HG02973 (cell line): ENCODE data around the gene ANKFN1.
"Not testable (repeated sequence)": the region's sequence is repeated elsewhere in the genome, so short reads cannot be mapped to it uniquely, and the experiment has no call there.

ENCODE experiments used
- ATAC-seq: cut with Tn5 transposase; IDR thresholded peaks from one replicate; pipeline ENCODE4 v1.9.1; 2021; ENCODE audit warnings: moderate library complexity; ENCODE audit not compliant: unreplicated experiment

ANKFN1 gene

GRCh38 chr17:56325313-56326000 is 172.2 kb downstream of the ANKFN1 start:
- ATAC-seq, result no peak

- no peak for ATAC-seq
These were observed 172.7 kb downstream of the ANKFN1 start for GRCh38 chr17:56326001-56326359.

GRCh38 chr17:56347639-56348038 is 194.4 kb downstream of the ANKFN1 start:
- no peak for ATAC-seq

- ATAC-seq, result no peak
These were observed 197.3 kb downstream of the ANKFN1 start for GRCh38 chr17:56350592-56350991.

GRCh38 chr17:56351675-56352074 is 198.4 kb downstream of the ANKFN1 start:
- no peak for ATAC-seq

GRCh38 chr17:56358651-56359050 is 205.4 kb downstream of the ANKFN1 start:
- ATAC-seq, result no peak

- no peak for ATAC-seq
These were observed 206.2 kb downstream of the ANKFN1 start for GRCh38 chr17:56359518-56359917.

- ATAC-seq, result no peak
These were observed 214.1 kb downstream of the ANKFN1 start for GRCh38 chr17:56367366-56367765.

- no peak for ATAC-seq
These were observed 220.9 kb downstream of the ANKFN1 start for GRCh38 chr17:56373981-56374833.

- ATAC-seq, result no peak
These were observed 236.1 kb downstream of the ANKFN1 start for GRCh38 chr17:56389356-56389755.

GRCh38 chr17:56392321-56392720 is 239.0 kb downstream of the ANKFN1 start:
- ATAC-seq, result no peak

GRCh38 chr17:56393156-56393555 is 239.9 kb downstream of the ANKFN1 start:
- ATAC-seq, result no peak

GRCh38 chr17:56395787-56396186 is 242.5 kb downstream of the ANKFN1 start:
- ATAC-seq, result no peak

- no peak for ATAC-seq
These were observed 253.8 kb downstream of the ANKFN1 start for GRCh38 chr17:56407086-56407485.

- not testable (repeated sequence) for ATAC-seq
These were observed 259.1 kb downstream of the ANKFN1 start for GRCh38 chr17:56412356-56412755.

- ATAC-seq, result no peak
These were observed 263.5 kb downstream of the ANKFN1 start for GRCh38 chr17:56416682-56417351.

- no peak for ATAC-seq
These were observed 270.7 kb downstream of the ANKFN1 start for GRCh38 chr17:56424005-56424404.

GRCh38 chr17:56424543-56425044 is 271.3 kb downstream of the ANKFN1 start:
- ATAC-seq, result no peak

GRCh38 chr17:56425483-56425882 is 272.2 kb downstream of the ANKFN1 start:
- ATAC-seq, result no peak

- ATAC-seq, result no peak
These were observed 273.6 kb downstream of the ANKFN1 start for GRCh38 chr17:56426901-56427300.

GRCh38 chr17:56431736-56432135 is 278.5 kb downstream of the ANKFN1 start:
- no peak for ATAC-seq

GRCh38 chr17:56432443-56432842 is 279.2 kb downstream of the ANKFN1 start:
- ATAC-seq, result no peak
